Small intestine (tissue), 7 donors: ENCODE data around the gene TNFRSF21. TPM values are rescaled to one million over a fixed set of nuclear protein-coding genes. Genes with fewer than 3 reads are reported as not detected.

Experiments
- DNase-seq, 2 donors: peaks; one replicate each; pipeline versions ENCODE4 v3.0.0 to v3.0.0-alpha.2; 2013
- FAIRE-seq: peaks from 2 replicates; lab custom pipeline; 2012; peaks lifted over from hg19 to GRCh38; lab: Jason Lieb, UNC
- H3K27ac ChIP-seq, 3 donors: one replicate each; pipeline ENCODE4 v1.5.1; 2013; ENCODE audit warnings: low read length in 2 of 3, mild to moderate bottlenecking in 2 of 3, control low read depth in 1 of 3, inconsistent platforms in 1 of 3, low read depth in 1 of 3, moderate library complexity in 1 of 3
- H3K27me3 ChIP-seq, 3 donors: one replicate each; pipeline ENCODE4 v1.6.1; 2013; ENCODE audit warnings: low read length in 3 of 3, inconsistent platforms in 1 of 3; ENCODE audit not compliant: control insufficient read depth in 3 of 3, insufficient read depth in 3 of 3
- H3K36me3 ChIP-seq, 3 donors: one replicate each; pipeline ENCODE4 v1.6.1; 2013; ENCODE audit warnings: low read length in 3 of 3, inconsistent platforms in 1 of 3, low read depth in 1 of 3, mild to moderate bottlenecking in 1 of 3, moderate library complexity in 1 of 3; ENCODE audit not compliant: control insufficient read depth in 3 of 3, insufficient read depth in 2 of 3
- H3K4me1 ChIP-seq, 3 donors: one replicate each; pipeline ENCODE4 v1.6.1; 2013; ENCODE audit warnings: low read length in 2 of 3, inconsistent platforms in 1 of 3, low read depth in 1 of 3, mild to moderate bottlenecking in 1 of 3, moderate library complexity in 1 of 3; ENCODE audit not compliant: control insufficient read depth in 3 of 3, insufficient read depth in 2 of 3
- H3K4me3 ChIP-seq, 3 donors: one replicate each; pipeline ENCODE4 v1.5.1; 2013; ENCODE audit warnings: low read length in 3 of 3, control low read depth in 1 of 3, inconsistent platforms in 1 of 3, low read depth in 1 of 3, mild to moderate bottlenecking in 1 of 3, moderate library complexity in 1 of 3
- H3K9me3 ChIP-seq, 2 donors: one replicate each; pipeline ENCODE4 v1.6.1; 2013; ENCODE audit warnings: low read depth in 1 of 2, low read length in 1 of 2; ENCODE audit not compliant: control insufficient read depth in 2 of 2, insufficient read depth in 1 of 2
- WGBS, 3 donors: extraction: QIAGEN DNeasy Blood & Tissue Kit; methylation state at CpG; one replicate each; pipeline ENCODE4 v1.1.7; 2013; 5-methylcytosine and 5-hydroxymethylcytosine counted together
- polyA plus RNA-seq, 4 donors: library from polyadenylated mRNA; stranded (reverse) in 3 of 4; unstranded in 1 of 4; fragments of 200-250 nt in 3 of 4; fragments of 120-200 nt in 1 of 4; gene quantifications; one replicate each; pipeline versions ENCODE4 v1.2.1 to v1.2.3, GENCODE V29; 2013
- donor health status: healthy with polysubstance abuse.
- donor health status: control.
- donor health status: control.
- donor health status: Bipolar disorder and iron deficiency.
- donor health status: healthy.

Gene TNFRSF21
- polyA plus RNA-seq, 4 donors = 5.4 to 28.8 (median 7.6) TPM

GRCh38 chr6:47203938-47204611, 105.6 kb downstream of the TNFRSF21 start:
- WGBS, 3 donors = 44 to 87% (median 84%) methylated on average over 2 of the region's 2 CpGs
- Histone ChIP-seq H3K27ac (no peak overlapping the region), H3K27me3 (no peaks in the 10 kb centered on the region), H3K9me3 (peaks cover 0 to 11% of the 10 kb centered on the region in 2 donors), H3K4me1 (peaks cover 0 to 7% (median 3%) of the 10 kb centered on the region in 3 donors), H3K4me3 (no peak overlapping the region), H3K36me3 (no peaks in the 10 kb centered on the region)
- FAIRE-seq (no peak), DNase-seq (no peak)

- peaks cover 0 to 7% (median 3%) of the 10 kb centered on the region in 3 donors for H3K4me1 ChIP-seq
- H3K9me3 ChIP-seq = peaks cover 0 to 10% of the 10 kb centered on the region in 2 donors
- no peaks in the 10 kb centered on the region for H3K27me3 ChIP-seq
- no peak overlapping the region for H3K4me3 ChIP-seq
- H3K36me3 ChIP-seq = no peaks in the 10 kb centered on the region
- FAIRE-seq (no peak), DNase-seq (no peak)
- WGBS, 3 donors = 67 to 84% (median 73%) methylated on average over 4 of the region's 4 CpGs
- peak overlapping the region in 1 of 3 donors; percentile 35 for H3K27ac ChIP-seq
Measured at GRCh38 chr6:47203266-47203937, 106.3 kb downstream of the TNFRSF21 start.

GRCh38 chr6:47202644-47203205, 107.0 kb downstream of the TNFRSF21 start:
- H3K36me3 ChIP-seq = no peaks in the 10 kb centered on the region
- DNase-seq (peak; percentile 43 to 65), FAIRE-seq (no peak)
- peaks cover 0 to 7% (median 3%) of the 10 kb centered on the region in 3 donors for H3K4me1 ChIP-seq
- peak overlapping the region in 1 of 3 donors; percentile 35 for H3K27ac ChIP-seq
- 61 to 81% (median 61%) methylated on average over 2 of the region's 2 CpGs for WGBS, 3 donors
- no peaks in the 10 kb centered on the region for H3K27me3 ChIP-seq
- H3K9me3 ChIP-seq = peaks cover 0 to 3% of the 10 kb centered on the region in 2 donors
- no peak overlapping the region for H3K4me3 ChIP-seq

GRCh38 chr6:47200536-47201334, 109.0 kb downstream of the TNFRSF21 start:
- no peak for DNase-seq
- H3K36me3 ChIP-seq = no peaks in the 10 kb centered on the region
- no peaks in the 10 kb centered on the region for H3K27me3 ChIP-seq
- no peaks in the 10 kb centered on the region for H3K9me3 ChIP-seq
- H3K27ac ChIP-seq = peak overlapping the region in 1 of 3 donors; percentile 4
- no peak overlapping the region for H3K4me3 ChIP-seq
- FAIRE-seq = no peak
- WGBS, 3 donors = 83 to 94% (median 86%) methylated on average over 3 of the region's 3 CpGs
- H3K4me1 ChIP-seq = peaks cover 0 to 7% (median 3%) of the 10 kb centered on the region in 3 donors

- Histone ChIP-seq H3K4me3 (peak overlapping the region in 1 of 3 donors; percentile 35), H3K9me3 (no peaks in the 10 kb centered on the region), H3K27me3 (no peaks in the 10 kb centered on the region), H3K27ac (peak overlapping the region in 1 of 3 donors; percentile 48), H3K36me3 (no peaks in the 10 kb centered on the region), H3K4me1 (peaks cover 0 to 7% (median 2%) of the 10 kb centered on the region in 3 donors)
- DNase-seq = peak in 1 of 2 donors; percentile 63
- WGBS, 3 donors = 45 to 63% (median 54%) methylated on average over 6 of the region's 6 CpGs
- peak; percentile 15 for FAIRE-seq
Measured at GRCh38 chr6:47197682-47198640, 111.7 kb downstream of the TNFRSF21 start.

GRCh38 chr6:47196113-47196512, 113.6 kb downstream of the TNFRSF21 start:
- WGBS, 3 donors = 85 to 87% (median 86%) methylated on average over 5 of the region's 5 CpGs
- Histone ChIP-seq H3K9me3 (no peaks in the 10 kb centered on the region), H3K4me1 (peaks cover 0 to 5% (median 0%) of the 10 kb centered on the region in 3 donors), H3K4me3 (no peak overlapping the region), H3K36me3 (no peaks in the 10 kb centered on the region), H3K27me3 (no peaks in the 10 kb centered on the region), H3K27ac (no peak overlapping the region)
- DNase-seq (no peak), FAIRE-seq (no peak)

- no peaks in the 10 kb centered on the region for H3K36me3 ChIP-seq
- peak overlapping the region in 1 of 3 donors; percentile 21 for H3K27ac ChIP-seq
- WGBS, 3 donors = 50 to 79% (median 77%) methylated on average over 4 of the region's 4 CpGs
- no peak for DNase-seq
- no peaks in the 10 kb centered on the region for H3K9me3 ChIP-seq
- peaks cover 0 to 5% (median 0%) of the 10 kb centered on the region in 3 donors for H3K4me1 ChIP-seq
- H3K4me3 ChIP-seq = no peak overlapping the region
- no peak for FAIRE-seq
- H3K27me3 ChIP-seq = no peaks in the 10 kb centered on the region
Measured at GRCh38 chr6:47195011-47195650, 114.6 kb downstream of the TNFRSF21 start.
